Measurements from ENCODE around the gene GPR158. TPM values are rescaled to one million over a fixed set of nuclear protein-coding genes. Genes with fewer than 3 reads are reported as not detected.

GPR158 gene
- total and polyA plus RNA-seq, 8 donors, result 0.06 to 1.2 (median 0.24) TPM

DNA sequence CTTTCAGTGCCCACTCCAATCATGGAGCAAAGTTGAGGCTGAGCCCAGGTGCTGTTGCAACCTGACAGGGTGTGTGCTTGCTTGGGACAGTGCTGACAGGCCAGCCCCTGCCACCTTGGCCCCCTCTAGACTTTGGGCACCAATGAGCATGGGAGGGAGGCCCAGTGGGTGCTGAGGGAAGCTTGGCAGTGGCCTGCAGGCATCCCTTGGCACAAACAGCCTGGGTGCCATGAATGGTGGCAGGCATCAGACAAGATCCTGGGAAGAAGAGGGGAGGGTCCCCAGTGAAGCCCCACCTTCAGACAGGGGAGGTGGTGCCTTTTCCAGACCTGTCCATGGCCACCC, 214.0 kb downstream of the GPR158 start:
- no peak for FAIRE-seq
- ATAC-seq, result no peak
- peak in 1 of 6 donors; percentile 48 for DNase-seq

DNA sequence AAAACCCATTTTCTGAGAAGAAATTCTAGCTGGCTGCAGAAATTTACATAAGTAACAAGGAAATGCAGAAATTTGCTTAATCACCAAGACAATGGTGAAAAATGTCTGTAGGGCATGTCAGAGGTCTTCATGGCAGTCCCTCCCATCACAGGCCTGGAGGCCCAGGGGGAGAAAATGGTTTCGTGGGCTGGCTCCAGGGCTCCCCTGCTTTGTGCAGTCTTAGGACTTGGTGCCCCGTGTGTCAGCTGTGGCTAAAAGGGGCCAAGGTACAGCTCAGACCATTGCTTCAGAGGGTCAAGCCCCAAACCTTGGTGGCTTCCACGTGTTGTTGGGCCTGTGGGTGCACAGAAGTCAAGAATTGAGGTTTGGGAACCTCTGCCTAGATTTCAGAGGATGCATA, 215.9 kb downstream of the GPR158 start:
- no peak for FAIRE-seq
- no peak overlapping the region for H3K4me3 ChIP-seq
- intact Hi-C loops (cut with DNase I), result no loop called here
- H3K4me1 ChIP-seq, result no peaks in the 10 kb centered on the region
- TF ChIP-seq, protein P1, sequence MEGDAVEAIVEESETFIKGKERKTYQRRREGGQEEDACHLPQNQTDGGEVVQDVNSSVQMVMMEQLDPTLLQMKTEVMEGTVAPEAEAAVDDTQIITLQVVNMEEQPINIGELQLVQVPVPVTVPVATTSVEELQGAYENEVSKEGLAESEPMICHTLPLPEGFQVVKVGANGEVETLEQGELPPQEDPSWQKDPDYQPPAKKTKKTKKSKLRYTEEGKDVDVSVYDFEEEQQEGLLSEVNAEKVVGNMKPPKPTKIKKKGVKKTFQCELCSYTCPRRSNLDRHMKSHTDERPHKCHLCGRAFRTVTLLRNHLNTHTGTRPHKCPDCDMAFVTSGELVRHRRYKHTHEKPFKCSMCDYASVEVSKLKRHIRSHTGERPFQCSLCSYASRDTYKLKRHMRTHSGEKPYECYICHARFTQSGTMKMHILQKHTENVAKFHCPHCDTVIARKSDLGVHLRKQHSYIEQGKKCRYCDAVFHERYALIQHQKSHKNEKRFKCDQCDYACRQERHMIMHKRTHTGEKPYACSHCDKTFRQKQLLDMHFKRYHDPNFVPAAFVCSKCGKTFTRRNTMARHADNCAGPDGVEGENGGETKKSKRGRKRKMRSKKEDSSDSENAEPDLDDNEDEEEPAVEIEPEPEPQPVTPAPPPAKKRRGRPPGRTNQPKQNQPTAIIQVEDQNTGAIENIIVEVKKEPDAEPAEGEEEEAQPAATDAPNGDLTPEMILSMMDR (IDR thresholded peaks at IDR 0.05), result no peak
- H3K27ac ChIP-seq, result no peak overlapping the region
- H3K27me3 ChIP-seq, result no peaks in the 10 kb centered on the region
- no peak for ATAC-seq
- 37 to 45% methylated on average over 3 of the region's 3 CpGs for WGBS, 2 donors
- no peaks in the 10 kb centered on the region for H3K9me3 ChIP-seq
- H3K36me3 ChIP-seq, result no peaks in the 10 kb centered on the region
- no peak for DNase-seq

More for the DNA sequence above, 214.0 kb downstream of the GPR158 start:
- intact Hi-C loops (cut with DNase I), result no loop called here
- H3K4me1 ChIP-seq, result no peaks in the 10 kb centered on the region
- TF ChIP-seq, protein P1 (IDR thresholded peaks at IDR 0.05), result no peak
- no peak overlapping the region for H3K4me3 ChIP-seq
- no peak overlapping the region for H3K27ac ChIP-seq
- no peaks in the 10 kb centered on the region for H3K27me3 ChIP-seq
- no peaks in the 10 kb centered on the region for H3K9me3 ChIP-seq
- no peaks in the 10 kb centered on the region for H3K36me3 ChIP-seq

DNA sequence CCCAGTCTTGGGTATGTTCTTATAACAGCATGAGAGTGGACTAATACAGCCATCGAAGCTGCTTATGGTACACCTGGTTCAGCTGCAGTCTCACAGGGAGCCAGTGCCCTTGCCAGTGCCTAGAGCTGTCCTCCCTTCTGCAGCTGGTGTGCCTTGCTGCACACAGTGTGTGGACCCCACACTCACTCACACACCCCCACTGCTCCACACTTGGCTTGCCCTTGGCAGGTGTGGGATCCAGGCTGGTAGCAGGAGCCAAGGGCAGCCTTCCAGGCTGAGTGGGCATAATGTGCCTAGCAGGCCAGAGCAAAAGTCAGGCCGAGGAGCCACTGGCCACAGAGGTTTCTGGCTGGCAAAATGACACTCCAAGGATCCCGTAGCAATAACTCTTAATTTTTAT, 217.3 kb downstream of the GPR158 start:
- Histone ChIP-seq H3K4me3 (no peak overlapping the region), H3K4me1 (no peaks in the 10 kb centered on the region), H3K9me3 (no peaks in the 10 kb centered on the region), H3K27me3 (no peaks in the 10 kb centered on the region), H3K27ac (no peak overlapping the region), H3K36me3 (no peaks in the 10 kb centered on the region)
- DNase-seq, result peak in 1 of 6 donors; percentile 31
- TF ChIP-seq, protein P1 (IDR thresholded peaks at IDR 0.05), result no peak
- no peak for ATAC-seq
- FAIRE-seq, result no peak
- intact Hi-C loops (cut with DNase I), result no loop called here
- 60 to 64% methylated on average over 3 of the region's 3 CpGs for WGBS, 2 donors

DNA sequence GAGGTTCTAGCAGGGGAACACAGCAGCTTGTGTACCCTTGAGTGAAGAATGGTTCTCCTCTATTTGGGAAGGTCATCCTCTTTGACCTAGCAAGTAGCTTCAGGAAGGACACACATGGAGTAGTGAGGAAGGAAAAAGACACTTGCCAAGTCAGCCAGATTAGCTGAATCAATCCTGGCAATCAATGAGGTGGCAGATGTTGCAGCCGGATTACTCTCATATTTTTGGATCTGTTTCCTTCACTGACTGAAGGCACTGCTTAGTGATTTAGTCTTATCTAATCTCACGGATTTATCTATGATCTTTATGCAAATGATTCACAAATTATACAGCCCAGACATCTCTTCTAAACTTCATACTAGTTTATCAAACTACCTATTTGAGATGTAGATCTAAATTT, 218.8 kb downstream of the GPR158 start:
- no peak overlapping the region for H3K27ac ChIP-seq
- H3K4me1 ChIP-seq, result no peaks in the 10 kb centered on the region
- 31 to 50% methylated on average over 2 of the region's 2 CpGs for WGBS, 2 donors
- ATAC-seq, result no peak
- no peak for FAIRE-seq
- no peak overlapping the region for H3K4me3 ChIP-seq
- no peak for DNase-seq
- intact Hi-C loops (cut with DNase I), result no loop called here
- H3K27me3 ChIP-seq, result no peaks in the 10 kb centered on the region
- no peaks in the 10 kb centered on the region for H3K36me3 ChIP-seq
- H3K9me3 ChIP-seq, result no peaks in the 10 kb centered on the region
- TF ChIP-seq, protein P1 (IDR thresholded peaks at IDR 0.05), result no peak

- FAIRE-seq (no peak), DNase-seq (no peak), ATAC-seq (no peak)
- Histone ChIP-seq H3K36me3 (no peaks in the 10 kb centered on the region), H3K27ac (no peak overlapping the region), H3K27me3 (no peaks in the 10 kb centered on the region), H3K4me1 (no peaks in the 10 kb centered on the region), H3K4me3 (no peak overlapping the region), H3K9me3 (no peaks in the 10 kb centered on the region)
- WGBS, 2 donors, result 48 to 50% methylated on average over 3 of the region's 3 CpGs
- TF ChIP-seq, protein P1 (IDR thresholded peaks at IDR 0.05), result no peak
- intact Hi-C loops (cut with DNase I), result no loop called here
Observed at GRCh38 chr10:25398680-25399079, 223.9 kb downstream of the GPR158 start.
